GM18502 (cell line): ENCODE measurements around the gene DUSP28.
"Not testable (repeated sequence)": the region's sequence is repeated elsewhere in the genome, so short reads cannot be mapped to it uniquely, and the experiment has no call there.

Experiments
- ATAC-seq: cut with Tn5 transposase; IDR thresholded peaks from one replicate; pipeline ENCODE4 v1.9.1; 2021; ENCODE audit warnings: mild to moderate bottlenecking; ENCODE audit not compliant: unreplicated experiment, poor library complexity

DUSP28 gene, protein sequence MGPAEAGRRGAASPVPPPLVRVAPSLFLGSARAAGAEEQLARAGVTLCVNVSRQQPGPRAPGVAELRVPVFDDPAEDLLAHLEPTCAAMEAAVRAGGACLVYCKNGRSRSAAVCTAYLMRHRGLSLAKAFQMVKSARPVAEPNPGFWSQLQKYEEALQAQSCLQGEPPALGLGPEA

DNA sequence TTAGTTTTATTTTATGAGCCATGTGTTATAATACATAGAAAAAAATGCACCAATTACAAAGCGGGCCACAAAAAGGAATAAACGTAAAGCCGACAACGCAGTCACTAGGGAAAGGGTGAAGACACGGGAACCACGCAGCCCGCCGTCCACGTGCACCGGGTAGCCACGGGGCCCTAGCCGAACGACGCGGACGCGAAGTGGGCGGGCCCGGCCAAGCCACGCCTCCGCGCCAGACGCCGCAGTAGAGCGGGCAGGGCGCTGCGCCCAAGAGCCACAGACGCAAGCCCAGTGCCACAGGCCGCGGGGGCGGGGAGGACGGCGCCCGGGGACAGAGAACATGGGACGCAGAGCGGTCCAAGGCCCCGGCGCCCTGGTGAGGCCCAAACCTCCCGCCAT is at the start of gene DUSP28:
Gene DUSP28 (plus strand): TSS at position 274 of the 396 bp plus-strand sequence. CDS start 328 bp downstream, outside the sequence.
- ATAC-seq: peak; percentile 62

DNA sequence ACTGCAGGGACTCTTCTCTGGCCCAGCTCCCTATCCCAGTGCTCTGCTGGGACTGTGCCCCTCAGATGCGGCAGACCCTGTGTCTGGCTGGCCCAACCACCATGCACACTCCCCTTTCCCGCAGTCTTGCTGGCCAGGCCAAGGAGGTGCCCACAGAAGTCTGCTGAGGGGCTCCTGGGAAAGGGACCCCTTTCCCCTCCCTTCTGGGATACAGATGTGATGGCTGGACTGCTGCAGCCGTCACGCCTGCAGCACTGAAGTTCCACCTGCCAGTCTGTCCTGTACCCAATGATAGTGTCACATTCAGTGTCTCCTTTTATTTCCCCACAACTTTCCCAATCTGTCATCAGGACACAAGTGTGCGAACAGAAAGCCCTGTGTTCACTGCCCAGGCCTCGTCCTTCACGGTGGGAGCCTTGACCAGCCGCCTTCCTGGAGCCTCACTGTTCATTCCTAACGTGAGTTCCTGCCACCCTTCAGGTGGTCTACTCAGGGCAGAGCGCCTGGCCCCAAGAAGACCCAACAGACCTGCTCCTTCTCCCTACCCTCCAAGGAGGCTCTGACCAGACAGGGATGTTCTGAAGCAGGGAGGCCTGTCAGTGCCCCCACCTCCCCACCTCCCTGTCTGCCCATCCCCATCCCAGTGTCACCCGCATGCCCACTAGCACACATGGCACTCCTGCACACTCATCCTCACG is 49.5 kb upstream of the DUSP28 start:
- ATAC-seq: no peak

DNA sequence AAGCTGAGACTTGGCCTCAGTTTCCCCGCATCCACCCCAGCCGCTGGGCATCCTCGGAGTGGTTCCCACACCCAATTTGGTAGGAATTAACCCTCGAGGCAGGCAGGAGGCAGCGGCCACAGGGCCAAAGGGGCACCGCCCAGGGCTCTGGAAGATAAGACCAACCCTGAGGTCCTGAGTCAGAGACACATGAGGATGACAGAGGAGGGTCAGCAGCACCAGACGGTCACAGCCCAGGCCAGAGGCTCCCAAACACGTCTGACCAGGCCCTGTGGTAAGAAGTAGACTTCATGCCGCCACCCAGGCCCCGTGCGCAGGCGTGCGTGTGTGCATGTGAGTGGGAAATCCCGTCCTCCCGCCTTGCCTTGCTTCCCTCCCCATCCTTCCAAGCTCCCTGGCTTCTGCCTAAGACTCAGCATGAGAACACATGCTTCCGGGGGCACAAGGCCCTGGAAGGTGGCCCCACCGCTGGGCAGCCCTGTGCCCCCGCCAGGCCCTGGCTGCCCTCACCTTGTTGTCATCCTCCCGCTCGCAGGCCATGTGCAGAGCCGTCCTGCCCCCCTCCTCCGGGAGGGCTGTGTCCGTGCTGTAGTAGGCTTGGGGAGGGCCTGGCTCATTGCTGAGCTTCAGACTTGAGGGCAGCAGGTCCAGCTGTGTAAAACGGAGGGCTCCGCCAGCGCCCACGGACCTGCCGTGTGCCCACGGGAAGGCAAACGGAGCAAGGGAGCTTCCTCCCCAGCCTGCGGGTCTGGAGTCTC is 48.6 kb upstream of the DUSP28 start:
- no peak for ATAC-seq

DNA sequence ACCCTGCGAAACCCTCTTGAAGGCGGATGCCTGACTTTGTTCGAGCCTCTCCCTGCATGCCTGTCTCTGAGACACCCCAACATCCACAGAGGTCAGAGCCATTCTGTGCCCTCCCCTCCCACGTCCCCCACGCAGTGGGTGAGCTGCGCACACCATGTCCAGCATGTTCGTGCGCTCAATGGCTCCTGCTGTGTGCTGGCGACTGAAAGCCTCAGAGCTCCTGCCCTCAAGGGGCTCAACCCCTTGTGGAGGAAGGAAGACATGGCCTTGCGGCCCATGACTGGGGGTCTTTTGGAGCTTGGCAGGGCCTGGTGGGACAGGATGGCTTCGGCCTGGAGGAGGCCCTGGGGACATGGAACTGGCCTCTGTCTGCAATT is 48.1 kb upstream of the DUSP28 start:
- no peak for ATAC-seq

DNA sequence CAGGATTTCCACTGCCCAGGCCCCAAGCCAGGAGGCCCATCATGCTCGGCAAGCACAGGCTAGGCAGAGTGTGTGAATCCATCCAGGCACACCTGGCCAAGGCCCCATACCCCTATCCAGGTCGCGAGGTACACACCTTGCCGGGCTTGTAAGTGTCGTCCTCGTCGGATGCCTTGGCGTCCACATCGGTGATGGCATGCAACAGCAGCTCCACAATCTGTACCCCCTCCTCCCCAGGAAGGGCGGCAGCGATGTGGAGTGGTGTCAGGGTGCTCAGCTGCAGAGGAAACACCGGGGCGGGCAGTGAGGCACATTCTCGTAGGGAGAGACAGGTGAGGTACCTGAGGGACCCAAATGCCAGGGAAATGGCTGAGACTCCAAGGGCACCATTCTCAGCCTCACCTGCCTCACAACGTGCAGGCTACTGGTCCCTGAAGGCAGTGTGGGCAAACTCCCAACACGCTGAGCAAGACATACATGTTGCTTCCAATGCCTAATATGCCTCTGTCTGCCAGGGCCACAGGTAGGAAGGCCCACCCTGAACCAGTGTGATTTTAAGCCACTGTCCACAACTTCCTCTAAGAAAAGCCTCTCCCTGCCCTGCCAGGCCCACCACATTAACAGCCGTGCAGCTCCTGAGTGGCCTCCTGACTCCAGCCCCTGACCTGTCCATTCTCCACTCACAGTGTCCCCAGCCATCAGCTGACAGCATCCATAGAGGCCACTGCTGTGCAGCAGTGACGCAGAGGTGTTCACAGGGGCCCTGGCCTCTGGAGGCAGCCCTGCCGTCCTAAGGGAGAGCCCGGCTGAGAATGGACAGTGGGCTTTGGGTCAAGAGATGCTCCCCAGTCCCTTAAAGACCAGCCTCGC is 47.3 kb upstream of the DUSP28 start:
- ATAC-seq: no peak

DNA sequence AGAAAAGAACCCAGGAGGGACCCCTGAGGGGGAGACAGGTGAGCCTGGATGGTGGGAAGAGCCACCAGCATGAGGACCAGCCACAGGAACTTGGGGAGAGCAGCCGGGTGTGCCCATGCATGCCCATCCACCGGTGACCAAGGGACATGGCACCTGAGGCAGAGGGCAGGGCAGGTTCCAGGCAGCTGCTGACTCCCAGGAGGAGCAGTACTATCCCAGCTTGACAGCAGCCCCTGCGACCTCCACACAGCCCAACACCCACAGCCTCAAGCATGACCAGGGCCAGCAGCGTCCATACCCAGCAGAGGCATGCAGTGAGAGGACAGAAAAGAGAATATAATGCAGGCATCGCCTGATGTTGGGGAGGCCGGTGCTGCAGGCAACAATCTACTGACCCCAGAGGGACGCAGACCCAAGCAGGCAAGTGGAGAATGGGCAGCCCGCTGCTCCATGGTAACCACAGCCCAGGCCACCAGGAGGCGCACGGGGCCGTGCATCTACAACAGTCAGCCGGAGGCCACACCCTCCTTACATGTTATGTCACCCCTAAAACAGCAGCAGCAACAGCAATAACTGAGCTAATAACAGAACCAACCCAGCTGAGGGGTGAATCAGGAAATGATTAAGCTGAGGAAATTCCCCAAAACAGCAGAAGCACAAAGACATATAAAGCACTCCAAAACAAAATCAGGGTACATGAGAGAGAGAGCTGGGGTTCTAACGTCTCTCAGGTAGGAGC is 46.4 kb upstream of the DUSP28 start:
- peak; percentile 96 for ATAC-seq

DNA sequence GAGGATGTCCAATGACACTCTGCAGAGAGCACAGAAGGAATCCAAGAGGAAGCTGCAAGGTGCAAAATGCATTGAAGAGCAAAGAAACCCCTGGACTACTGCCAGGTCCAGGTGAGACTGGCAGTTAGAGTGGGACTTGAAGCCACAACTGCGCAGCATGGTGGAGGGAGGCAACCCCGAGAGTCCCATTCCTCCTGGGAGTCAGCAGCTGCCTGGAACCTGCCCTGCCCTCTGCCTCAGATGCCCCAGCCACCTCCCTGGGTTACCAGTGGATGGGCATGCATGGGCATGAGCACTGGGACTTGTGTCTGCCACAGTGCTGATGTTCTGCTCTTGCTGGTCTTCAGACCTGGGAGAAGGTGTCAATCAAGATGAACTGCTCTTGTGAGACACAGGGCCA is 45.5 kb upstream of the DUSP28 start:
- ATAC-seq: no peak

DNA sequence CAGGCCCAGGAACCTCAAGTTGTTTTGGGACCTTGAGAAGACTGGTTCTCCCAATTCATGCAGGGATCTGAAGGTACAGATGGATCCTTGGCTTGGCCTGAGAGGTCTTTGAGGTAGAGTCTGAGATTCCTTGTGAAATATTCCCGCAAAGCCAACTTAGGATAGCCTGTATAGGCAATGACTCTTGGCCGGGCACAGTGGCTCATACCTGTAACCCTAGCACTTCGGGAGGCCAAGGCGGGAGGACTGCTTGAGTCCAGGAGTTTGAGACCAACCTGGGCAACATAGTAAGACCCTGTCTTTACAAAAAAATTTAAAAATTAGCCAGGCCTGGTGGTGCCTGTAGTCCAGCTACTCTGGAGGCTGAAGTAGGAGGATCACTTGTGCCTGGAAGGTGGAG is 42.8 kb upstream of the DUSP28 start:
- no peak for ATAC-seq

DNA sequence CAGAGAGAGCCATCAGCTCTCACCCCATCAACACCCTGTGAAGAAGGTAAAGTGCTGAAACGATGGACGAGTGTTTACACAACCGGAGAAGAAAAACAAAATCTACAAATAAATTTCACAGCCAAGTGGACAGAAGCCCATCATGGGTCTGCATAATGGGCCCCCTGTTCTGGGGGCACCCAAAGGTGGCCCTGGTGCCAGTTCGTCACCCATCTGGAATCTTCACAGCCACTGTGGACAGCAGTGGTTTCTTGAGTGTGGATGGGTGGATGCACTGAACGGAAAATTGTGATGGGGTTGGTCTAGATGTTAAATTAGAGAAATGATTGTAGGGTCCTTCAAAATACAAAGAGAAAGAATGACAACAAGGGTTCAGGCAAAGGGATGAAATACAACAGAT is 41.2 kb upstream of the DUSP28 start:
- no peak for ATAC-seq

DNA sequence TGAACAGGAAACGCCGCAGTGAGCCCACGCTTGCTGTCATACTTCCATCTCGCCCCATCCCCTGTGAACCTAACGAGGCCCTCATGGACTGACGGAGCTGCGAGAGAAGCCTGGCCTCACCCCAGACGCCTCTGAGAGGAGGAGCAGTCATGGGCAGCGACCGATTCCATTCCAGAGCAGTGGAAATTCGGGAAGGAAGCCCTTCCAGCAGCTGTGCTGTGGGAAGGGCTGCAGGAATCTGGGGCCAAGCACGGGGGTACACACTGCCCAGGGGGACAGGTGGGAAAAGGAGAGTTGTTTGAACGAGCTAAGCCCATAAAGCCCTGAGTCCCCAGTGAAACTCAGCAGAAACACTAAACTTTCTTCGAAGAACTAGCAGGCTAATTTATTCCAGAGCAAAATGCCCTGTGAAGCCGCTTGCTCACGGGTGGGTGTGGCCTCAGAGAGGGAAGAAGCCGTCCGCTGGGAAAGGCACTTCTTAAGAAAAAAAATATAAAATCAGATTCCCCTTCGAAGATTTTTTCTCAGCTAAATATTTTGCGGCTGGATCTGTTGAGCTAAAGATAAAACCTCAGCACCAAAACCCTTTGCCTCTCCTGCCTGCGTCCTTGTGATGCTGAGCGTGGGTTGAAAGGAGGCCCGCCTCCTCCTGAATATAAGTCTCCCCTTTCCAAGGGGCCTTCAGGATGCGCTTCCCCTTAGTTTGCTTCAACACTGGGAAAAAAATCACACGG is 40.6 kb upstream of the DUSP28 start:
- ATAC-seq: no peak

DNA sequence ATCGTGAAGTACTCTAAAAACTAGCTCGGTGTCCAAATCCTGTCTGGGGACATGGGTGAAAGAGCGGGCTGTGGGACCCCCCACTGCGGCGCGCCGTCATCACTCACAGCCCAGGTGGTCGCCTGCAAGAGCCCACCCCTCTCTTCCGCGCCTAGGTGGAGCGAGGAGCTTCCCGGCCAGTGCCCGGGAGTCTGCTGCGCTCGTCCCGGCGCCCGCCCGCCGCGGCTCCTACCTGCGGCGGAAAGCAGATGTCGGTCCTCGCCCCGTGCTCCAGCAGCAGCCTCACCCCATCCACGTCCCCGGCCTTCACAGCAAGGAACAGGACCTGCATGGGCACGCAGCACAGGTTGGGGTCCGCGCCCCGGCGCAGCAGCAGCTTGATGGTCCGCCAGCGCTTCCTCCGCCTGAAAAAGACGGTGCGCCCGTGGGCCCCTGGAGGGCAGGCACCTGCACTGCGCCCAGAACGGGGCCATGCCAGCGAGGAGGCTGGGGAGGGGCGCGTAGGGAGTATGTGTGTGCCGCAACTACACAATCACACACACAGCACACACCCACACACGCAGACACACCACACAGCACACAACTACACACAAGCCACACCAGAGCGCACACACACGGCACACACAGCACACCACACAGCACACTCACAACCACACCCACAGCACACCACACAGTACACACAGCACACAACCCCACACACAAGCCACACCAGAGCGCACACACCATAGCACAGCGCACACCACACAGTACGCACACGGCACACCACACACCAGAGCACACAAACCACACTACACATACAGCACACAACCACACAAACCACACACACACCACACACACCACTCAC is 39.8 kb upstream of the DUSP28 start:
- ATAC-seq: no peak

DNA sequence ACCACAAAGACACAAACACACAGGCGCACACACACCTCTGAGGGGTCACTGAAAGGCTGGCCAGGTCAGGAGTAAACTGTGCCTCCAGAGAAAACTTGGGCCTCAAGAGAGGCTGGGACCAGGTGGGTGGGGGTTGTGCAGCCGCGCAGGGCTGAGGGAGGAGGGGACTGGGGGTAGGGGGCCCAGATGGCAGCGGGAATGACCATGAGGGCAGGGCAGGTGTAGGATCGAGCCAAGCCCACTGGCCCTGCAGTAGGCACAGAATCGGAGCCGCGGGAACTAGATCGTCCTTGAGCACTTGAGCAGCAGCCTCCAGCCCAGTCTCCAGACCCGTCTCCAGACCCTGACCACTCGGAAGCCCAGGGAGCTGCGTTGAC is 39.2 kb upstream of the DUSP28 start:
- ATAC-seq: no peak

DNA sequence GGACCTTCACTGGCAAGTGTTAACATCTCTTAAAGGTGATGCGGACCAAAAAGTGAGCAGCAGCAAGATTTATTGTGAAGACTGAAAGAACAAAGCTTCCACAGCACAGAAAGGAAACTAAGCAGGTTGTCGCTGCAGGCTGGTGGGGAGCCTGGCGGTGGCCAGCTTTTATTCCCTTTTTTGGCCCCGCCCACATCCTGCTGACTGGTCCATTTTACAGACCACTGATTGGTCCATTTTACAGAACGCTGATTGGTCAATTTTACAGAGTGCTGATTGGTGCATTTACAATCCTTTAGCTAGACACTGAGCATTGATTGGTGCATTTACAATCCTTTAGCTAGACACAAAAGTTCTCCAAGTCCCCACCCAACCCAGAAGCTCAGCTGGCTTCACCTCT is 38.3 kb upstream of the DUSP28 start:
- not testable (repeated sequence) for ATAC-seq

DNA sequence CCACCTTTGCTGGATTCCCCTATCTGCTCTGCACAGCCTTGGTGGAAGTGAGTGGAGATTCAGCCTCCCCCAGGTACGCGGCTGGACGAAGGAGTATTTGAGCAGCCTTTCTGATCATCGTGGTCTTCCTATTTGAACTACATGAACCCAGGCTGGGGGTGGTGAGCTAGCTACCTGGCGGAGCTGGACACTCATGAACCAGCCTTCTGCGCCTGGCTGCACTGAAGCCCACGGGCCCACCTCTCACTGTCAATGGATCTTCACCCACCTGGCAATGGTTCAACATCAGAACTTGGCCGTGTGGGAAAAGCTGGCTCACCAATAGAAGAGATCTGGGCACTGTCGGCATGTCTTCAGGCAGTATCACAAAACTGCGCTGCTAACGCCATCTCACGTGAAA is 37.8 kb upstream of the DUSP28 start:
- ATAC-seq: no peak

DNA sequence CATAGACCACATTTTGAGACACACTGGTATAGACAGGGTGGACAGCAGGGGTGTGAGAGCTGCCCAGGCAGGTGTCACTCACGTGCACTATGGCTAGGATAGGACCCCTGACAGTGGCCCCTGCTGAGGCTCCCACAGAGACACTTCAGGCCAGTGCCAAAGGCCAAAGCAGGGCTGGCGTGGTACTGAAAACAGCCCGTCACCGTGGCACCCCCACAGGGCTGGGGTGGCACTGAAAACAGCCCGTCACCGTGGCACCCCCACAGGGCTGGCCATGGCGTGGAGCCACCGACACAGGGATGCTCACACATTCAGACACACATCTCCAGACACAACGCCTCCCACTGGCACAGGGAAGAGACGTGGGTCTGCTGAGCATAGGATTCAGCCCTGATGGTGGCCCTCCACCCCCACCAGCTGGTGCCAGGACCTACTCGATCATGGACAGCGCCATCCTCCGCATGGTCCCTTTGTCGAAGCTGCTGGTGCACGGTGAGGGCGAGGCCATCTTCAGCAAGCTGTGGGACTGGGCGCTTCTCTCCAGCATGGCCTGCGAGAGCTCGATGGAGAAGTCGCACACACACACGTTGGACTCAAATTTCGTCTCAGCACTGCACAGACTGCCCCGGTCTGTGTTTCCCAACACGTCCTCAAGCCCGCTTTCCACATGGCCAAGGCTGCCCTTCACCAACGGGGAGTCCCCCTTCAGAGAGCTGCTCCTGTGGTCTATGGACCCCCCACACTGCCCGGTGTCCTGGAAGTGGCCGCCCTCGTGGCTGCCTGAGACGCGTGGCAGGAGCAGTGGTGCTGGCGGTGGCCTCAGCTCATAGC is 36.5 kb upstream of the DUSP28 start:
- ATAC-seq: no peak

DNA sequence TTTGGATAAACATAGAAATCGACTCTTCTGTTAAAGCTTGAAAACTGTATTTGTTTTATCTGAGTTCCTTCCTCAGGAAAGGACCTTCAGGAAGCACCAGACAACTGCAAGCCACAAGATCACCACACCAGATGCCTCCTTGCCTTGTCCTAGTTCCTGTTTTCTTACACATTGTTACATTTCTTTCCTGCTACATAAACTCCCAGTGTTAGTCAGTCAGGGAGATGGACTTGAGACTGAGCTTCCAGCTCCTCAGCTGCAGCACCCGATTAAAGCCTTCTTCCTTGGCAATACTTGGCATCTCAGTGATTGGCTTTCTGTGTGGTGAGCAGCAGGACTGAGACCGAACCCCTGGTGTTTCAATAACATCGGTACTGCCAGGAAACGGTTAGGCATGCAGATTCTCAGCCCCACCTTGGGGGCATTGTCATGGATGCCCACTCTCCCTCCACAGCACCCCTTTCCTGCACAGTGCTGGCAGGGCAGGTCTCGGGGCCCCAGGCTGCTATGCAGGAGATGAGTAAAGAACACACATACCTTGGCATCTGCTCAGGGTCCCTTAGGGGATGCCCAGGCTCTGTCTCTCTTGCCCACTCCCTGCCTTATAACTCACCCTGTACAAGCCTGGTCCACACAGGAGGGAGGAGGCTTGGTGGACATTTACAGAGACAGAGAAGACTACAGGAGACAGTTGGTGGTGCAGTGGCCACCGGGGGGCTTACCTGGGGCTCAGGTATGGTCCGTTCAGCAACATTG is 35.0 kb upstream of the DUSP28 start:
- ATAC-seq: no peak

DNA sequence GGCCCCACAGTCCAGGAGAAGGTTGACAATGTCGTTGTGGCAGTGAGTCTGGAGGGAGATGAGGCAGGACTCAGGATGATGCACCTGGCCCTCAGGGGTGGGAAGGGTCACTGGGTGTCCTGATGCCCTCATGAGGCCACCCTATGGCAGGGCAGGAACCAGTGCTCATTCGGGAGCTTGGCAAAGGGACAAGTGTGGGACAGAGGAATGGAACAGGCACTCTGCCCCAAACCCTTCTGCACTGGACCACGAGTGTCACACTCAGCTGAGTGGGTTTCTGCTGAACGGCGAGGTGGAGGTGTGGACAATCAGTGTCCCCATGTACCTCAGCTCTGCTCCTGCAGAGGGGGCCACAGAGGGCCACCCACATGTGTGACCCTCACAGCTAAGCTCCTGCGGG is 34.4 kb upstream of the DUSP28 start:
- no peak for ATAC-seq
